Fibroblast of skin of abdomen (primary cell): ENCODE measurements around the gene CHST11.
"Not testable (repeated sequence)": the region's sequence is repeated elsewhere in the genome, so short reads cannot be mapped to it uniquely, and the experiment has no call there.

ENCODE experiments used
- DNase-seq: peaks from one replicate; pipeline ENCODE4 v3.0.0-alpha.2; 2013

The CHST11 gene

DNA sequence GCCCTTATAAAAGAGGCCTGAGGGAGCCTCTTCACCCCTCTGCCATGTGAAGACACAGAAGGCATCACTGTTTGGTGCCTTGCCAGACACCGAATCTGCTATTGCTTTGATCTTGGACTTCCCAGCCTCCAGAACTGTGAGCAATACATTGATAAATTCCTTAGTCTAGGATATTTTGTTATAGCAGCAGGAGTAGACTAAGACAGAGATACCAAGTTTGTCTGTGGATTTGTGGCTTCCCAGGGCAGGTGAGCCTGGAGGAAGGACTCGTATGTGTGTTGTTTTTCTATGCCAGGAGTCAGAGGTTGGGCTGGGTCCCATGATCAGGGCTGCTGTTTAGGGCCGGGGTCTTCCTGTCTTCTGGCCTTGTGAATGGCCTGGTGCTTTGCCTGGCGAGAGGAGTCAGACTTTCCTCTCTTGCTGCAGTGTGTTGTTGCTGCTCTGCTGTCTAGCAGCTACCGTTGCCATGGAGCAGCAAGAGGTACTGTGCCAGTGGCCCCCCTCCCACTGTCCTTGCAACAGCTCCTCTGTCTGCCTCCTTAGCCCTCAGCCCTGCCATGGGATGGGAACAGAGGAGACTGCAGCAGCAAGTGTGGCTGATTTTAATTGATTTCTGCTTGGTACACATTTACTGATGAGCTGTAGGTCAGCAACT is 111.2 kb downstream of the CHST11 start:
- DNase-seq: no peak

DNA sequence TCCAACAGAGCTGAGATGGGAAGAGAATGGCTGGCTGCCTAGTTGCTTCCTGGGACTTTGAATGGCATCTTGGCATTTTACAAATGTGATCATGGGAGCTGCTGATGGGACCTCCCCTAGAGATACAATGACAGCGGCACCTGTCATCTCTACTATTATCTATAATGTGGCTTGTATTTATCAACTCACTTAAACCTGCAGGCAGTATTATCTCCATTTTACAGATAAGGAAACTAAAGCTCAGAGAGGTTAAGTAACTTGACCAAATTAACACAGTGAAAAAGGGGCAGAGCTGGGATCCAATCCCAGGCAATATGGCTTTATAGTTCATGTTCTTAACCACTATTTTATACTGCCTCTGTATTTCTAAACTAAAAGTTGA is 111.7 kb downstream of the CHST11 start:
- DNase-seq: no peak

- no peak for DNase-seq
These were observed 112.2 kb downstream of the CHST11 start for GRCh38 chr12:104568935-104569334.

DNA sequence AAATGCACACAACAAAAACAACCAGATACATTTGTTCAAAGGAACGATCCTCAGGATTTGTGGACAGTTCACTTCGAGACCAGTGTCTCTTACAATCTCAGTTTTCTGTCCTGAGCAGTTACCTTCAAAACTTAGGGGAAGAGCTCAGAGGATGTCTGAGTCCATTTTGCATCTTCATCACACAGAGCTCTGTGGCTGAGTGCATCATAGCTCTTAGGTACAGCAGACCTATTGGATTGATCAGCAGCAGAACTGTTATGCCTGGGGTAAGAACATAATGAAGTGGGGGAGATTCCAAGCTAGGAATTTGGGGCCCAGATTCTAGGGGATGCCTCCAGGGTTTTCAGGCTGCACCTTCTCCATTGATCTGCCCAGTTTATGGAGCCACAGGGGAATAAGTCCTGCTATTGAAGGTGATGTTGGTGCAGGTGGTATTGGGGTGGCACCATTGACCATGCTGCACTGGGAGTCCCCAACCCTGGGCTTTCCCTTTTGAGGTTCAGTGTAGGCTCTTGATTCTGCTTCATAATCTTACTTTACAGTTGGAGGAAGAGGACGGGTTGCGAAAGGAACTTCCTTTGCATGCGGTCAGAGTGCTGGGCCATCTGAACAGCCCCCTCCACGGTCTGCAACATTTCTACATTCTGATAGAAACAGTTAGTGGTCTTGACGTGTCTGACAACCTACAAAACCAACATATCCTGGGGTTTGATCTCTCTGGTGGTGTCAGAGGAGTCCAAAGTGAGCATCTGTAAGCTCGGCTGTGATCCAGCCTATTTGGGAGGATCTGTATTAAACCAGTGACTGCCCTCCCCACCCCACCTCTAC is 112.8 kb downstream of the CHST11 start:
- no peak for DNase-seq

- no peak for DNase-seq
These were observed 113.6 kb downstream of the CHST11 start for GRCh38 chr12:104570174-104570907.

GRCh38 chr12:104571328-104571727 is 114.6 kb downstream of the CHST11 start:
- no peak for DNase-seq

GRCh38 chr12:104574353-104574752 is 117.6 kb downstream of the CHST11 start:
- not testable (repeated sequence) for DNase-seq

- DNase-seq: peak; percentile 28
These were observed 118.0 kb downstream of the CHST11 start for GRCh38 chr12:104574758-104575157.

- no peak for DNase-seq
These were observed 118.9 kb downstream of the CHST11 start for GRCh38 chr12:104575442-104576186.

DNA sequence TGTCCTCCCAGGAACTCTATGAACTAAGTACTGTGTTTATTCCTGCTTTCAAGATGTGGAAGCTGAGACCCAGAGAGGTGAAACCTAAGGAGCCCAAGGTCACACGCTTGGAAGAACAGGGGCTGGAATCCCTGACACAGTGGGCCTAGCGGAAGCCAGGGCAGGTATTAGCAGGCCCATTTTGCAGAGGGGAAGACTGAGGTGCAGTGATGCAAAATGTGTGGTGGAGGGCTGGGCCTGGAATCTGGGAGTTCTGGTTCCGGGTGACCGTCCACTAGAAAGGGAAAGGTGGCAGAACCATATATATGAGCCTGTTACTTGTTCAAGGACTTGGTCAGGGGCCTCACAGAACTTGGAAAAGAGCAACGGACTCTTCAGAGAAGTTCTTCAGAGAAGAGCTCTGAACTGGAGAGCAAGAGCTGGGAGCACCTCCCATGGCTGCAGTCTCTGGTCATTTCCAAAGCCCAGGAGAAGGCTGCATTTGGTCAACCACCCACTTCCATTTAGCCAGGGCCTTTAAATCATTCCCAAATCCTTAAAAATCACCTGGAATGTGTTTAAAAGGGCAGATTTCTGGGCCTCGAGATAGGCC is 119.5 kb downstream of the CHST11 start:
- DNase-seq: no peak

GRCh38 chr12:104576980-104577580 is 120.3 kb downstream of the CHST11 start:
- DNase-seq: no peak

- peak; percentile 82 for DNase-seq
These were observed 120.8 kb downstream of the CHST11 start for GRCh38 chr12:104577581-104577981.

- peak; percentile 89 for DNase-seq
These were observed 121.7 kb downstream of the CHST11 start for GRCh38 chr12:104578453-104578852.

DNA sequence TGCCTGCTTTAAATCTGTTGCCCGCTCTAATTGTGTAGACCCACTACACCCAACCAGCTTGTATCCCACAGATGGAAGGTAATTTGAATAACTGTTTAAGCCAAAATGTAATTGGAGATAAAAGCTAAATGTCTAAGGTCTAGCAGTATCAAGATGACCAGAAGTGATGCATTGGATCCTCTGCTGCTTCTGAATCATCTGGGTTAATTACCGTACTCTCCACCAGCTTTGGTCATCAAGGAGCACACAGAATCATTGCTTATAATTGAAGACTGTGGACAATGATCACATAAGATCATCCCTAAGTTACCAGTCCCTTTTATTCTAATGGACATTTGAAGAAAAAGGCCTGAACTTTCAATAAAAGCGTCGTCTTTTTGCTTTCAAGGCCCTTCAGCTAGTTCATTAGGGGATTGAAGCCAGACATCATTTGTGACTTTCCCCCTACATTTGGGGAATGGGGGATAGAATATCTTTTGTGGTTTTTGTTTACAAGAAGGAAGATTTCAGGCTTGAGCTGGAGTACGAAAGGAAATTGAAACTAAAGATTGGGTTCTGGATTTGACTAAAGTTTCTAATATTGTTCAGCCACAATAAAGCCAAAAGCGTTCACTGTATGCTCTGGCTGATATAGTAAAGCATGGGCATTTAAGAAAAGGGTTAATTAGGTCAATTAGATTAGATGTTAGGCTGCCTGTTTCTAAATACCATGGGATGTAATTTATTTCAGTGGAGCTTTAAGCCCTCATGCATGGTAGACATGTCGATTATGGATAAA is 123.2 kb downstream of the CHST11 start:
- no peak for DNase-seq

GRCh38 chr12:104581005-104581570 is 124.3 kb downstream of the CHST11 start:
- DNase-seq: no peak

GRCh38 chr12:104582739-104583138 is 126.0 kb downstream of the CHST11 start:
- no peak for DNase-seq

DNA sequence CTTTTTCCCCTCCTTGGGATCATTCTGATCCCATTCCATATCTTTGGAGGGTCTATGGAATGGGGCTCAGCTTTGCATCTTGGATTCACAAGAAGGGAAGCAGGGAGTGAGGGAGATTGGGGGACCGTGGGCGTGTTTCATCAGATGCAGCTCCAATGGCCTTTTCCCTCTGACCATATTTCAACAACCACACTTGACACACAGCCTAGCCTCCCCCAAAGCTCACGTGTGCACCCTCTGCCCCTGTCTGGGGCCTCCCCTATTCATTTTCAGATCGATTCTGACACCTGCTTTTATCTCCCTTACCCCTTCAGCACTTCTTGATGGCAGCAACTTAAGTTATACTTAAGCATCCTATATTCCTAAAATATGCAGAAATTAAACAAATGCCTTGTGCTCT is 126.6 kb downstream of the CHST11 start:
- no peak for DNase-seq

- DNase-seq: no peak
These were observed 128.8 kb downstream of the CHST11 start for GRCh38 chr12:104585448-104586055.

DNA sequence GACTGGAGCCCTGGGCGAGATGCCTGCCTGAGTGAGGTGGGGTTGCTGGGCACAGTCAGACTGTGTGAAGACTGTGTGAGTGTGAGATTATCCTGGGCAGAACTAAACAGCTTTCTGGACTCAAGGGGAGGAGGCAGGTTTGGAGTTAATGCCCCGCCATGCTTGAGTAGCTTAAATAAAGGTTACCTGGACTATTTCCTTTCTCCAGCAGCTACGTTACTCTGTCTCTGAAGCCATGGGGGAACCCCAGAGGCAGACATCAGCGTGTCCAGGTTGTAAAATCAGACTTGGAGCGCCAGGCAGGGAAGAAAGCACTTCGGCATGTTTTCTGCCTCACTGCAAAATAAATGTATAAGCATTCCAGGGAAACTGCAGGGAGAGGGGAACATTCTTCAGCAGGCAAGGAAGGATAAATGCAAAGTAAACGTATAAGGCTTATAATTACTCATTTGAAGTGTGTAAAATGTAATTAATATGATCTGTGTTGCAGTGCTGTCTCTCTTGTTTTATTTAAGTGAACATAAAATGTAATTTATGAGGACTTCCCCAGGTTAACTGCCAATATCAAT is 129.7 kb downstream of the CHST11 start:
- no peak for DNase-seq
